ENCODE data around the gene CTNNBL1.

GRCh38 chr20:37907330-37907676 is 213.5 kb downstream of the CTNNBL1 start:
- TF ChIP-seq POLR2A (IDR thresholded peaks at IDR 0.05; ENCODE audit: low read depth, low read length) (no peak), POLR2AphosphoS5 (IDR thresholded peaks at IDR 0.05; ENCODE audit: low read depth, low read length) (no peak)

Data from GM12892 (cell line).